Stimulated activated CD8-positive, alpha-beta memory T cell treated with anti-CD3 and anti-CD28 coated beads, Interleukin-7, amount 100 ng/mL, for 48 hours (primary cell): ENCODE results near the gene FBXL2.
"Not testable (repeated sequence)": the region's sequence is repeated elsewhere in the genome, so short reads cannot be mapped to it uniquely, and the experiment has no call there.

Experiments used
- DNase-seq, 2 donors: peaks; one replicate each; pipeline ENCODE4 v3.0.0-alpha.2; 2020; ENCODE audit warnings: low read depth in 1 of 2; ENCODE audit errors: extremely low read depth in 1 of 2

FBXL2 gene

DNA sequence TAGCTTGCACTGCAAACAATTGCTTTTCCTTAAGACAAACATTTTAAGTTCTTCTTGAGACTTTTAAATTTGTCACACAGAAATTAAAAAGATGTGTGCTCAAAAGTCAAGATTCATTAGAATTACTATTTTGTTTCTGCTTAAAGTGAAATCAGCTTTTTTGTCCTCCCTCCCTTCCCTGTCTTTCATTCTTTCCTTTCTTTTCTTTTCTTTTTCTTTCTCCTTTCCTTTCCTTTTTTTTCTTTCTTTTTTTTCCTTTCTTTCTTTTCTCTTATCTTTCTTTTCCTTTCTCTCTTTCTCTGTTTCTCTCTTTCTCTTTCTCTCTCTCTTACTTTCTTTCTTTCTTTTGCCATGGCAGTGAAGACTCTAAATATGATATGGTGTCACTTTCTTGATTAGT, 37.8 kb downstream of the FBXL2 start:
- DNase-seq = no peak

DNA sequence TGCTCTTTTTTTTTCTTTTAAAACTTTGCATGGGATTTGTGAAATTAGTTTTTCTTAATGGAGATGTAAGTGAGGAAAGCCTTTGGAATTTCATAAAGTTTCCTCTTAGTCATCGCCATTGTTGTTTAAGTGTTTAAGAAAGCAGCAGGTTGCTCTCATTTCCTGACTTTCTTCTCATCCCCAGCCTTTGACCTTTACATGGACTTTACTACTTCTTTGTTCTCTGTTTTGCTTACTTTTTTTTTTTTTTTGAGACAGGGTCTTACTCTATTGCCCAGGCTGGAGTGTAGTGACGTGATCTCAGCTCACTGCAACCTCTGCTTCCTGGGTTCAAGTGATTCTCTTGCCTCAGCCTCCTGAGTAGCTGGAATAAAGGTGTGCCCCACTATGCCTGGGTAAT, 38.6 kb downstream of the FBXL2 start:
- no peak for DNase-seq

- no peak for DNase-seq
These were observed 40.9 kb downstream of the FBXL2 start for GRCh38 chr3:33317963-33318709.

DNA sequence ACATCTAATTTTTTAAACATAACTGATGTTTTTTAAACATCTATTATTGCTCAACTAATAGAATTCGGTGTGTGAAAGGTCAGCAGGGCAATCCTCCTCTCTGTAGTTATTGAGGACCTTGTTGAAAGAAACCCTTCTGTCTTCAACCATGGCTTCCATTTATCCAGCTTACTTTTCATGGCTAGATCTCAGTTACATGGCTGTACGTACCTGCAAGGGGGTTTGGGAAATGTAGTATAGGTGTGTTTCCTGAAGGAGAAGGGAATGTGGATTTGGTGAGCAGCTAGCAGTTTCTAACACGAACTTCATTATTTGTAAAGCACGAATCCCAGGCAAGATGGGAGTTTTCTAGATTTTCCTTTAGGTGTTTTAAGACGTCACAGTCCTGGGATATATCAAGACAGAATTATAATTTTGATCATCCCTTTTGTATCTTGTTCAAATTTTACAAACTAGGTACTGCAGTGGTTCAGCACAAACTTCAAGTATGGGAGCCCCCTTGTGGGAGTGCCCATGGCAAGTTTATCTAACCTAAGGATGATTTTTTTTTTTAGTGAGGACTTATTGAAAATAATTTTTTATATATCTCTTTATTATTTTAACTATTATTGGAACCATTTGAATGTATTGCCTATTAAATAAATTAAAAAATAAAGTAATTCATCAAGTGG, 41.6 kb downstream of the FBXL2 start:
- no peak for DNase-seq

DNA sequence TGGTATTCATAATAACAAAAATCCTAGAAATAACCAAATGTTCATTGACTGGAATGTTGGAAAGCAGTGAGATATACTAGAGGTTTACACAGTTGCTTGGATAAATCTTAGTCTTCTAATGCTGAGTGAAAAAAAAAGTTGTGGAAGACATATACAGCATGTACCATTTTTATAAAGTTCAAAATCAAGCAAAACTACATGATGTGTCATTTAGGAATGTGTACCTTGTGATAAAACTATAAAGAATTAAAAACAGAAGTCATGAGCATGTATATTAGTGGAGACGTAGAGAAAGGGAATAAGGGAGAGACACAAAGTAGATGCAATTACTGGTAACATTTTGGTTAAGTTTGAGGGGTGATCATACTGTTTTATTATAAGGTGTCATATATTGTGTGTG, 45.2 kb downstream of the FBXL2 start:
- DNase-seq = no peak

GRCh38 chr3:33331414-33331813, 54.2 kb downstream of the FBXL2 start:
- no peak for DNase-seq

GRCh38 chr3:33334364-33334763, 57.1 kb downstream of the FBXL2 start:
- no peak for DNase-seq

GRCh38 chr3:33338936-33339465, 61.8 kb downstream of the FBXL2 start:
- not testable (repeated sequence) for DNase-seq

- no peak for DNase-seq
These were observed 62.5 kb downstream of the FBXL2 start for GRCh38 chr3:33339758-33340157.

DNA sequence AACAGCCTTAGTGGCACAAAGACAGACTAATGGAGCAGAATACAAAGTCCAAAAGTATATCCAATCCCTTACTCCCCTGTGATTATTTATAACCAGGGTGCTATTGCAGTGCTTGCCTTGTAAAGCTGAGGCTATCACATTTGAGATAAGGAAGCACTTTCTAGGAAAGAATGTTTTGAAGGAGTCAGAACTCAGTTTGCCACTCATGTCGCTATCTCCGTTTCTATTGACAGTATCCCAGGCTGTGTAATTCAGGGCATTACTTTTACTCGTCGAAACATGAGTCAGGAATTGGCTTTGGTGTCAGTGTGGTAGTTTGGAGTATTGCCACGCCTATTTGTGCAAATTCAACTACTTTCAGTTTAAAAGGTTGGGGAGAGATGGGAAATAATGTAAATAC, 78.4 kb downstream of the FBXL2 start:
- no peak for DNase-seq

- no peak for DNase-seq
These were observed 81.0 kb downstream of the FBXL2 start for GRCh38 chr3:33358172-33358781.

DNA sequence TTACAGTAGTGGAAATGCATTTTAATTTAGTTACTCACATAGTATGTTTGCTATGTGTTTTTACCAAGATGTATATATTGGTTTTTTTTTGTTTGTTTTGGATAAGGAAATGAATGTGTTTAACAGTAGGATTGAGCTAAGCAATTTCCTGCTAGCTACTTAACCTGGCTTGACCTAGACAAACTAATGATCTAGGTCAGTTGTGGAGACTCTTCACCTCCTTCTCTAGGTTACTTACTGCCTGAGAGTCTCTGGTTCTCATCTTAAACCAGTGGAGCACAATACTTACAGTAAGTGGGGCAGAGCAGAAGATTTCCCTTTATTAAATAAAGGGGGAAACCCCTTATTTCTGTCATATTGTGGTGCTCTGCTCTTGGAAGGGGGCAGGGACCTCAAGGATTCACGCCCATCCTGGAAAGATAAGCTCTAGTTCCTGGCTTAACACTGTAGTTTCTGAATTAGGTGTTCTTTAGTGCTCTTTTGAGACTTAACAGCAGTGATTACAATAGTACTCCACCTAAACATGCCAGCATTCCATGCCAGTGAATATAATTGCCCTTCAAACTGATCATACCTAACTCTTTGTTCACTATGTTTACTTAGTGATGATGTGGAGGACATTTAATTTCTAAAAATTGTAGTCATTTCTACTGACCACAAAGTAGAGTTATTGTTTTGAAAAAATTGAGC, 83.0 kb downstream of the FBXL2 start:
- no peak for DNase-seq

DNA sequence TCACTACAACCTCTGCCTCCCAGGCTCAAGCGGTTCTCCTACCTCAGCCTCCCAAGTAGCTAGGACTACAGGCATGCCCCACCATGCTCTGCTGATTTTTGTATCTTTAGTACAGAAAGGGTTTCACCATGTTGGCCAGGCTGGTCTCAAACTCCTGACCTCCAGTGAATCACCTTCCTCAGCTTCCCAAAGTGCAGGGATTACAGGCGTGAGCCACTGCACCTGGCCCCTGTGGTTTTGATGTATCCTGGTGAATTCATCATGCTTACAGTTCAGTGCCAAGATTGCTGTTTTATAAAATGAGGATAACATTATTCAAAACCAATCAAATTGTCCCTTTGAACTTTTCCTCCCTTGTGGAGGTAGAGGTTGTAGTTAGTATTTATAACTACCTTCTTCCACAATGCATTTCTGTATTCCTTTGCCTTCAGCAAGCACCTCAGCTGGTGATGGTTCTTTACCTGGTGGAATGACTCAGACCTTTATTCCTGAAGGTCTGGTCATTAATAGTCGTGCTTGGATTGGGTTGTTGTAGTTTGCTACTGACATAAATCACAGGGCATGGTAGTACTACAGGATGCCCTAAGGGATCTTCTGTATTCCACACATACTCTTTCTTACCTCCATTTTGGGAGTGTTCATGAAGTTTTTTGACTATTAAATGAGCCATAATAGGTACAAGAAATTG, 86.0 kb downstream of the FBXL2 start:
- no peak for DNase-seq

- DNase-seq = no peak
These were observed 86.8 kb downstream of the FBXL2 start for GRCh38 chr3:33364060-33364459.

DNA sequence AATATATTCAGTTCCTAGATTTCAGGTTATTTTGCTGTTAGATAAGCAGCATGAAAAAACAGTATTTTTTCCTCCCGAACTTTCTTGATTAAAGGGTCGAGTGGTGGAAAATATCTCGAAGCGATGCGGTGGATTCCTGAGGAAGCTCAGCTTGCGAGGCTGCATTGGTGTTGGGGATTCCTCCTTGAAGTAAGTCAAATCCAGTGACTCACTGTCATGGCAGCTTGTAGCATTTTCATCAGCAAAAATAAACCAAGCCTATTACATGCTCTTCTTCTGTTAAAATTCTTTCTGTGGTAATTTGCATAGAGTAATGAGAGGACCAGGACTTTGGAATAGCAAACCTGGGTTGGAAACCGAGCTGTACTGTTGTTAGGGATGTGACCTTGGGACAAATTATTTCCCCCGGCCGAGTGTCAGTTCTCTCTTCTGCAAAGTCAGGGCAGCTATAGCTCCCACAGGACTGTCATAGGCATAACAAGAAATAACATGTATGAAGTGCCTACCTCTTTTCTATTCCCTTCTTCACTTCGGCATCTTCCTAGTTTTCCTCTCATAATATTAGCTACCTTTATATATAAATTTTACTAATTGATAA, 87.4 kb downstream of the FBXL2 start:
- no peak for DNase-seq

- DNase-seq = peak in 1 of 2 donors; percentile 20
These were observed 95.2 kb downstream of the FBXL2 start for GRCh38 chr3:33372218-33373081.

GRCh38 chr3:33373082-33373437, 95.8 kb downstream of the FBXL2 start:
- no peak for DNase-seq

DNA sequence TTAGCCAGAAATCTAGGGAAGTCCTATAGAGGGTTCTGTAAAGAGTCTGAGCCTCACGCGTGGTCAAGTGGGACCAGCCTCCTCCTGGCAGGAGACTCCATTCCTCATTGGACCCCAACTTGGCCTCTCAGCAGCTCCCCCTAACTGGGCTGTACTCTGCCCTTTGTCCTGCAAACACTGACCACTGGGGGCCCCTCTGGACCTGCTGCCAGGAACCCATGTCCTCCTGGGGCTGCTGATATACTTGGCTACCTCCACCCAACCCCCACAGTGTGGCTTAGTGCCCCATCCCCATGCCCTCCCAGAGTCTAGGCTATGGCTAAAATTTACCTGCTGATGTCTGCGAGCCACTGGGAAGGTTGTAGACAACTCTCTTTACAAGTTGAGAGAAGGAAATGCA, 100.2 kb downstream of the FBXL2 start:
- DNase-seq = no peak

GRCh38 chr3:33377931-33378330, 100.7 kb downstream of the FBXL2 start:
- no peak for DNase-seq

DNA sequence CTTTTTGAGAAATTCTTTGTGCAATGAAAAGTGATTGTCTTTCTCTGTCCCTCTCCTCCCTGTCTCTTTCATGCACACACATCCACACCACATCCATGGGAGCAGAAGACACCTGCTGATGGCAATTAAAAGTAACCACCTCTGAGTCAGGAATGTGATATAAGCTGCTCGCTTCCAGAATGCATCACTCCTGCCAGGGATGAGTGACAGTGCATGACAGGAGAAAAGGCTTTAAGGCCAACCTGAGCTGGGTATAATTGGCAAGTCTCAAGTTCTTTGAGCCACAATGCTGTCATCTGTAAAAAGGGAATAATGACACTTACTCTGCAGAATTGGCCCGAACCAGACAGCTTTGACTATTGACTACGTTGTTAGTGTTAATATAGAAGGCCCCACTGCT, 103.4 kb downstream of the FBXL2 start:
- no peak for DNase-seq
